Peyer's patch (tissue), 4 donors: ENCODE measurements around the gene CSPG4.

Experiments used
- POLR2A ChIP-seq, 2 donors: fragments of 450-650 bp; IDR thresholded peaks; one replicate each; pipeline ENCODE4 v1.5.1; 2017; ENCODE audit warnings: antibody characterized with exemption in 2 of 2, mild to moderate bottlenecking in 2 of 2, moderate library complexity in 2 of 2
- TF ChIP-seq, protein P1 (sequence below), 6 experiments: fragments of 450-650 bp in 4 of 6; fragments of 200-600 bp in 2 of 6; sonication (generic) in 1 of 6; IDR thresholded peaks; one replicate each; pipeline ENCODE4 v1.5.1; 2017 to 2019; ENCODE audit warnings: antibody characterized with exemption in 6 of 6, mild to moderate bottlenecking in 3 of 6, moderate library complexity in 1 of 6

DNA sequence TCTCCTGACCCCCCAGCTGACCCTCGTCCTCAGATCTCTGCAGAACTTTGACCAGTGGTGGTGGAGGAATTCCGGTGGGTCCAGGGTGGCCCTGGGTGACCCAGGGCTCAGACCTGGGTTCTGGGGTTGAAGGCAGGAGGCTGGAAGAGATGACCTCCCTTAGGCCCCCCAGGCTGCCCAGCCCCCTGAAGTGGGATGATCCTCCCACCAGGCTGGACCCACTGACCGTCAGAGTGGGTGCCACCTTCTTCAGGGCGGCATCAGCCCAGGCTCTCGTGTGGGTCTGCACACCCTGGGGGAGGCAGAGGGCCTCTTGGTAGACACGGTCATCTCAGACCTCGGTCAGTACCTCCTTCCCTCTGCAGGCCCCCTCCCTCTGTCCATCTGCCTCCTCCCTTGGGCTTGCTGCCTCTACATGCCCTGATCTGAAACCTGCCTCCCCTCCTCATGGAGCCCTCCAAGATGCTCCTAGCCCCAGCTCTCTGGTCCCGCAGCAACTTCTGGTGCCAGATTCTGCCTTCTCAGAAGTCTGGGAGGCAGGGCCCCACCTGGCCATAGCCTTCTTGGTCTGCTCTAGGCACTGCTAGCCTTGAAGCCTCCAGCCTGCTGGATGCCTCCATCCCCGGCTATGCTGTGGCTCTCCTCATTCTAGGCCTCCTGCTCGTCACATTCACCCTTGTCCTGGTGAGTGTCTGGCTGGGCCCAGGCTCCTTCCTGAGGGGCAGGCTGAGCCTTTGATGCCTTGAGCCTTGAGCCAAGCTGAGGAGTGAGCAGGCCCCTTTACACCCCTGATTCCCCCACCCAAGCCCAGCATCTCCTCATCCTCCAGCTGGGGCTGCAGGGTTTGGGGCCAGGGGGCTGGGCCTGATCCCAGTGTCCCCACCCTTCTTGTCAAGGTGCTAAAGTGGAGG, 49.1 kb upstream of the CSPG4 start:
- TF ChIP-seq, protein P1, sequence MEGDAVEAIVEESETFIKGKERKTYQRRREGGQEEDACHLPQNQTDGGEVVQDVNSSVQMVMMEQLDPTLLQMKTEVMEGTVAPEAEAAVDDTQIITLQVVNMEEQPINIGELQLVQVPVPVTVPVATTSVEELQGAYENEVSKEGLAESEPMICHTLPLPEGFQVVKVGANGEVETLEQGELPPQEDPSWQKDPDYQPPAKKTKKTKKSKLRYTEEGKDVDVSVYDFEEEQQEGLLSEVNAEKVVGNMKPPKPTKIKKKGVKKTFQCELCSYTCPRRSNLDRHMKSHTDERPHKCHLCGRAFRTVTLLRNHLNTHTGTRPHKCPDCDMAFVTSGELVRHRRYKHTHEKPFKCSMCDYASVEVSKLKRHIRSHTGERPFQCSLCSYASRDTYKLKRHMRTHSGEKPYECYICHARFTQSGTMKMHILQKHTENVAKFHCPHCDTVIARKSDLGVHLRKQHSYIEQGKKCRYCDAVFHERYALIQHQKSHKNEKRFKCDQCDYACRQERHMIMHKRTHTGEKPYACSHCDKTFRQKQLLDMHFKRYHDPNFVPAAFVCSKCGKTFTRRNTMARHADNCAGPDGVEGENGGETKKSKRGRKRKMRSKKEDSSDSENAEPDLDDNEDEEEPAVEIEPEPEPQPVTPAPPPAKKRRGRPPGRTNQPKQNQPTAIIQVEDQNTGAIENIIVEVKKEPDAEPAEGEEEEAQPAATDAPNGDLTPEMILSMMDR (IDR thresholded peaks at IDR 0.05), result no peak
- TF ChIP-seq POLR2A (IDR thresholded peaks at IDR 0.05), result no peak
